AG08396 (cell line): ENCODE results near the gene CACNA1A.
"Not testable (repeated sequence)": the region's sequence is repeated elsewhere in the genome, so short reads cannot be mapped to it uniquely, and the experiment has no call there.

ENCODE experiments used
- DNase-seq: peaks from one replicate; pipeline ENCODE4 v3.0.0; 2012; ENCODE audit warnings: low spot score, mixed read lengths

The CACNA1A gene

DNA sequence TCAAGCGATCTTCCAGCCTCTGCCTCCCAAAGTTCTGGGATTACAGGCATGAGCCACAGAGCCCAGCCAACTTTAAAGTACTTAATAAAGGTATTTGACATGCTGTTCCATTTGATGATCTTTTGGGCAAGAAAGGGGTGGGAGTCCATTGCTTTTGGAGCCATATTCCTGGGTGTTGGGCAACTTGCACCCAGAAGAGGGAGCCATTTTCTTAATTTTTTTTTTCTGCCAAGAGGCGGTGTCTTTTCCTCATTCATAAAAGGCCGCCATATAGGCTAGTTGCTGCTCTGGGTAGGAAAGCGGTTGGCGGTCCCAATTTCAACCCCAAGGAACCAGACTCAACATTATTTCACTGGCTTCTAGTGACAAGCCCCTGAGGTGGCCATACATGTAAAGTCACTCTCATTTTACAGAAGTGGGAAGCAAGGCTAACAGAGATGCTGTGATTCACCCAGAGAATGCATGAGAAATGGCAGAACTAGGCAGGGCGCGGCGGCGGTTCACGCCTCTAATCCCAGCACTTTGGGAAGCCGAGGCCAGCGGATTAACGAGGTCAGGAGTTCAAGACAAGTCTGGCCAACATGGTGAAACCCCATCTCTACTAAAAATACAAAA is 139.6 kb downstream of the CACNA1A start:
- DNase-seq: peak; percentile 45

GRCh38 chr19:13363954-13364353 is 142.3 kb downstream of the CACNA1A start:
- DNase-seq: no peak

GRCh38 chr19:13363245-13363644 is 143.0 kb downstream of the CACNA1A start:
- no peak for DNase-seq

GRCh38 chr19:13362668-13363067 is 143.6 kb downstream of the CACNA1A start:
- no peak for DNase-seq

DNA sequence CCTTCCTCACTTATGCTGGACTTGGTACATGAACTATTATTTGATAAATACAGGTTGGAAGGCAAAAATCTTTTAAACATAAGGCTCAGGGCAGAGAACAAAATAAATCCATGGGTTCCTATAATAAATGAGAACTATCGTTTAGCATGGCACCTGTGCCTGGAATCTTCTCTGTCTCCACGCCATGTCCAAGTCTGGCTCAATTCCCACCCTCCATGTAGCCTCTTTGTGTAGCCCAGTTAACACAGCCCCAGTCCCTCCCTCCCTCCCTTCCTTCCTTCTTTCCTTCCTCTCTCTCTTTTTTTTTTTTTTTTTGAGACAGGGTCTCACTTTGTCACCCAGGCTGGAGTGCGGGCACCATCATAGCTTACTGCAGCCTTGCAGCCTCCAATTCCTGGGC is 144.6 kb downstream of the CACNA1A start:
- not testable (repeated sequence) for DNase-seq

- no peak for DNase-seq
Observed at GRCh38 chr19:13356686-13357280, 149.5 kb downstream of the CACNA1A start.

DNA sequence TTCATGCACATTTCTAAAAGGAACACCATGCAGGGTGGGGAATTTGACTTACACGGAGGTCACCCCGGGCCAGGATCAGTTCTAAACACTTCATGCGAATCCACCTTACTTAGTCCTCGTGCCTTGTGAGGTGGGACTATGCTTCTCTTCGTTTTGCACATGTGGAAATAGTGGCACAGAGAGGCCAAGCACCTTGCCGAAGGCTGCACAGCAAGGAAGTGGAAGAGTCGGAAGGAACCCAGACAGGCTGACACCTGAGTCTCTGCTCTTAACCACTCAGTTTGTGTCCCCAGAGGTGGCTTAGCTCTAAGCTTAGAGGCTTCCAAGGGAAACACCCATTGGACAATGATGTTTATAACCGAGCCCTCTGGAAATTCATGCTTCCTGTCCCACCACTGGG is 150.1 kb downstream of the CACNA1A start:
- no peak for DNase-seq

DNA sequence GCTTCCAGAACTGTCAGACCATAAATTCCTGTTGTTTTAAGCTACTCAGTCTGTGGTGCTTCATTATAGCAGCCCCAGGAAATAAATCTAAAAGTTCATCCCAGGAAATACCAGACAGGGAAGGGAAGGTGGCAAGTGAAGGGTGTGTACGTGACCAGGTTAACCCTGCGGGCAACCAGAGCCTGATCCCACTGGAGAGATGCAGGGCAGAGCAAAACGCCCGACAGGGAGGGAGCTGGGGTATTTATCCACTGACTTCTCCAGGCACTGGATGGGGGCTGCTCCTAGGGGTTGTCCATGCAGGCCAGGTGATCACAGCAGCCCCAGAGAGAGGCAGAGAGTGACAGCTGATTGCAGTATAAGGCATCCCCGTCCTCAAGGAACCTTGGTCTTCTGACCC is 150.9 kb downstream of the CACNA1A start:
- DNase-seq: no peak

DNA sequence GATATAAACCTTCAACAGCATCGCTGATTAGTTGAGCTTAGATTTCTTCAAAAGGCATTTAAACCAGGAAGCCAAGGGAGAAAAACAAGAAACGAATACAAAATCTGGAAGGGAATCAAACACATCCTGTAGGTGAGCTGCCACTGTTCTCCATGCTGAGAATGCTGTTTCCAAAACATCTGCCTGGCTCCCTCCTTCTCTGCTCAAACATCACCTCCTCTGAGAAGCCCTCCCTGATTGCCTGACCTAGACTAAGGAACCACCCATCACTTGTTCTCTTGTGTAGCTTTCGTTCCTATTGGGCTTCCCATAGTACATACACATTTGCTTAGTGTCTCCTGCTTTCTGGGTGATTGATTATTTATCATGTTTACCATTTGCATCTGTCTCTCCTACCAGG is 152.7 kb downstream of the CACNA1A start:
- no peak for DNase-seq

- DNase-seq: no peak
Observed at GRCh38 chr19:13350759-13351158, 155.5 kb downstream of the CACNA1A start.

- DNase-seq: no peak
Observed at GRCh38 chr19:13350072-13350471, 156.2 kb downstream of the CACNA1A start.

DNA sequence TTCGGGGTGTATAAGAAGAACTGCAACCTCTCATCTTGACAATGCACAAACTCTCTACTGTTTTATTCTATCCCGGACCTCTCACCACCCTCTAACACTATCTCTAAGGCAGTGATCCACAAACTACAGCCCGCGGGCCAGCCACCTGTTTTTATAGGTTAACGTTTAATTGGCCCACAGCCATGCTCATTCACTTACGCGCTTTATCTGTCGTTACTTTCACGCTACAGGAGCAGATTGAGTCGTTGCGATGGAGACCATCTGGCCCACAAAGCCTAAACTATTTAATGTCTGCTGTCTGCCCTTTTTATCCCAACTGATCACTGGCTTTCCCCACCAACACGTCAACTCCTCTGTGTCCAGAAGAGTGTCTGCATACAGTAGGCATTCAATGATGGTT is 158.9 kb downstream of the CACNA1A start:
- DNase-seq: no peak

DNA sequence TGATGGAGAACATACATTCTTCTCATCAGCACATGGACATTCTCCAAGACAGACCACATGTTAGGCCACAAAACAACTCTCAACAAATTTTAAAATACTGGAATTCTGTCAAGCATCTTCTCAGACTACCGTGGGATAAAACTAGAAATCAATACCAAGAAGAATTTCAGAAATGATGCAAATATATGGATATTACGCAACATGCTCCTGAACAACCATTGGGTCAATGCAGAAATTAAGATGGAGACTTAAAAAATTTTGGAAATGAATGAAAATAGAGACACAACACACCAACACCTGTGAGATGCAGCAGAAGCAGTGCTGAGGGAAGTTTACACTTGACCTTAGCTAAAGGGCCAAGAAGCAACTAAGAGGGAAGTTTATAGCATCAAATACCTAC is 162.8 kb downstream of the CACNA1A start:
- DNase-seq: no peak

DNA sequence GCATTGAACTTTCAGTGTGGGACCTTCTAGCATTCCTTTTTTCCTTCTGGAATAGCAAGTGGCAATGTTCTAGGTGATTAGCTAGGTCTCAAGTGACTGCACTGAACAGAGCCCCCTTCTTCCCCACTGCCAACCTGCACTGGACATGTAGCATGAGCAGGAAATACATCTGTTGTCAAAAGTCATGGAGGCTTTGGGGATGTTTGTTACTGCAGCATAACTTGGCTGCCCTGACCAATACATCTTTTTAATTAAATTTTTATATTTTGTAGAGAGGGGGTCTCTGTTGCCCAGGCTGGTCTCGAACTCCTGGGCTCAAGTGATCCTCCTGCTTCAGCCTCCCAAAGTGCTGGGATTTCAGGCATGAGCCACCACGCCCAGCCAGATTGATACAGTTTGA is 163.6 kb downstream of the CACNA1A start:
- DNase-seq: no peak

DNA sequence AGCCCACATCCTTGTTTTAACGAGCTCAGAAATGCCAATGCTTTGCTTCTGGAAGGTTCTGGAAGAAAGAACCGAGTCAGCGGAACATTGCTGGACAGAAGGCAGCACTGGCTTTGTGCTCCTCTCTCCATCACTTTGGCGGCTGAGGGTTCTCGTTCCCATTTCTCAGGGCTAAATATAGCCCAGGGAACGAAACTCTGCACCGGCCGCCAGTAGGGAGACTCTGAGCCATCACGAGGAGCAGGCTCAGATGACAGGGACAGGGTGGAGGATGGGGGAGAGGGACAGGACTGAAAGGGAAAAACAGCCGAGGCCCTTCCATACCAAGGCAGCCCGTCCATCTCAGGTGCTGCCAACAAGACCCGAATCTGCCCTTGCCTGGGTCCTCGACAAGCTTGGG is 166.4 kb downstream of the CACNA1A start:
- DNase-seq: no peak

- no peak for DNase-seq
Observed at GRCh38 chr19:13337181-13337580, 169.1 kb downstream of the CACNA1A start.

DNA sequence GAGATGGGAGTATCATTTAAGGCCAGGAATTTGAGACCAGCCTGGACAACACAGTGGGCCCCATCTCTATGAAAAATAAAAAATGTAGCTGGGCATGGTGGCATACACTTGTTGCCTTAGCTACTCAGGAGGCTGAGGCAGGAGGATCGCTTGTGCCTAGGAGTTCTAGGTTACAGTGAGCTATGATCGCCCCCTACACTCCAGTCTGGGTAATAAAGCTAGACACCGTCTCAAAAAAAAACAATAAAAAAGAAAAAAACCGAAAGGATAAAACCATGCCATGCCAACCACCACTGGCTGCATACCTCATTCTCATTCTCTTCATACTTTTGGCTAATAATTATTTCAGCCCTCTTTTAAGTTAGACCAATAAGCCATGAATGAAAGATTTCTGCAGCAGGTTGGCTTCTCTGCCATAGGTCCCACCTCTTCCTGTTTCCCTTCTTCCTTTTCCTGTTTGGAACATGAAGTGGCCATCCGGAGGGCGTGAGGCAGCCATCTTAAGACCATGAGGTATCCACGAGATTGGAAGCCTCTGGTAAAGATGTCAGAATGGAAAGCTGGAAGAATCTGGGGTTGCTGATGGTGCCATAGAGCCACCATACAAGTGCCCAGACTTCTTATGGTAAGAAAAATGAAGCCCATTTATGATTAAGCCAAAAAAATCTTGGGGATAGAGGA is 171.3 kb downstream of the CACNA1A start:
- DNase-seq: no peak

GRCh38 chr19:13330285-13330684 is 176.0 kb downstream of the CACNA1A start:
- no peak for DNase-seq

GRCh38 chr19:13329766-13330165 is 176.5 kb downstream of the CACNA1A start:
- no peak for DNase-seq

DNA sequence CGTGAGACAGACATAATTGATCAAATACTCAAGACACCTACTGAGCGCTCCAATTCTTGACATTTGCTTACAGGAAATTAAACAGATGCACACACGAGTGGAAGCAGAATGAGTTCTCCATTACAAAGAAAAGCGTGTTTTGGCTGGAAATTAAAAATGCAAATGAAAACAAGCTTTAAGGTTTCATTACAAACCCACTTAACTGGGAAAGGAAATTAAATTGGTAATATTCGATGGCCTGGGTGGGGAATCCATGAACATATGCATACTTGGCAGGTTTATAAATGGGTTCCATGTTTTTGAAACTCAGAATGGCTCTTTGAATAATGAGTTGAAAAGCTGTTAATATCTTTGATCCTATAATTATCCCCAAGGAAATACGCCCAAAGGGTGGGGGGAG is 178.0 kb downstream of the CACNA1A start:
- DNase-seq: no peak

GRCh38 chr19:13319526-13319925 is 186.8 kb downstream of the CACNA1A start:
- DNase-seq: no peak

- DNase-seq: no peak
Observed at GRCh38 chr19:13318190-13318589, 188.1 kb downstream of the CACNA1A start.

DNA sequence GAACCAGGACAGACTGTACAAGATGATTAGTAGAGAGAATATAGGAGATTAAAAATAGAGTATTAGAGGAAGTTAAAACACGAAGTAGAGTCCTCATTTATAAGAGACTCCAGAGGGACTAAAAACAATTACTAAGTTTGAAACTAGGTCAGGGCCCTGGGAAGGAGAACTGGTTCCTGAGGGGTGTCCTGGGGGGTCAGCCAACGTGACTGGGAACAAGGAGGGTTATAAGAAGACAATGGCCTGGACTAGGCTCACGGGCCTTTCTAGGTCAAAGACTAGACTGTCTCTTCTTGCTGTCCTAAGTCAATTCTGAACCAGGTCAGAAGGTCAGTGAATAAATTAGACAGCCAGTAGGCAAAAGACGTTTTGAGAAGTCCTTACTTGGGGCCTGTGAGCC is 190.8 kb downstream of the CACNA1A start:
- DNase-seq: no peak

DNA sequence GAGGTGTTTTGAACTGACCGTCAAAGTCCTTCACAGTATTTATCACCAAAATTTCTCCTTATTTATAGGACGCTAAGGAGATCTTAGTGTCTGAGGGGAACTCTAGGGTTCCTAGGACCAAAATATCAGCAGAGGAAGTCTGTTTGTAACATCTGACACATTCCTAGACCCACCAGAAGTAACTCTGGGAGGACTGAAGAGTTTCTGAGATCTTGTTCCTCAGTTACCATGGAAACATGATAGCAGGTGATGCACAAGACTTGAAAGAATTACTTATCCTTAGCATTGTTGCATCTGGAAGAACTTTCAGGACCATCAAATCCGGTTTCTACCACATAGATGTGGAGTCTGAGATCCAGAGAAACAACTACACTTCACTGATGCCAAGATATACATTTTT is 191.5 kb downstream of the CACNA1A start:
- no peak for DNase-seq
